Fibroblast of lung (primary cell): ENCODE measurements around the gene CPT1C. TPM values are rescaled to one million over a fixed set of nuclear protein-coding genes. Genes with fewer than 3 reads are reported as not detected.

Source experiments
- DNase-seq, 2 donors: peaks; one replicate each; pipeline versions ENCODE4 v3.0.0 to v3.0.0-alpha.2; 2010; ENCODE audit warnings: low read depth in 2 of 2
- H2AFZ ChIP-seq: 2 replicates; pipeline ENCODE4 v1.5.1; 2012; ENCODE audit warnings: low read length, control low read depth, inconsistent platforms
- H3K27ac ChIP-seq: 2 replicates; pipeline ENCODE4 v1.5.1; 2011; ENCODE audit warnings: low read length, control low read depth; ENCODE audit not compliant: insufficient read depth
- H3K27me3 ChIP-seq: 2 replicates; pipeline ENCODE4 v1.5.1; 2011; ENCODE audit warnings: mild to moderate bottlenecking, low read length; ENCODE audit not compliant: control insufficient read depth, insufficient read depth
- H3K36me3 ChIP-seq: 2 replicates; pipeline ENCODE4 v1.5.1; 2011; ENCODE audit warnings: low read length; ENCODE audit not compliant: control insufficient read depth, insufficient read depth
- H3K4me1 ChIP-seq: 2 replicates; pipeline ENCODE4 v1.5.1; 2011; ENCODE audit warnings: low read length; ENCODE audit not compliant: control insufficient read depth, insufficient read depth; ENCODE audit errors: extremely low read depth
- H3K4me2 ChIP-seq: 2 replicates; pipeline ENCODE4 v1.5.1; 2011; ENCODE audit warnings: low read length, control low read depth; ENCODE audit not compliant: insufficient read depth; ENCODE audit errors: extremely low read depth
- H3K4me3 ChIP-seq, 4 experiments: fragments of 200-600 bp in 1 of 4; sonication (generic) in 1 of 4; replicated peaks in 1 of 4; 2 replicates each; pipeline ENCODE4 v1.5.1; 2011 to 2016; ENCODE audit warnings: low read length in 4 of 4, low read depth in 3 of 4, mild to moderate bottlenecking in 3 of 4, control low read depth in 2 of 4, inconsistent platforms in 1 of 4, mixed read lengths in 1 of 4; ENCODE audit not compliant: insufficient read depth in 1 of 4; ENCODE audit errors: control extremely low read depth in 1 of 4
- H3K79me2 ChIP-seq: 2 replicates; pipeline ENCODE4 v1.5.1; 2012; ENCODE audit warnings: mild to moderate bottlenecking, low read length, inconsistent platforms; ENCODE audit not compliant: control insufficient read depth, insufficient read depth
- H3K9ac ChIP-seq: 2 replicates; pipeline ENCODE4 v1.5.1; 2011; ENCODE audit warnings: mild to moderate bottlenecking, low read length, control low read depth; ENCODE audit not compliant: insufficient read depth
- H3K9me3 ChIP-seq: 2 replicates; pipeline ENCODE4 v1.5.1; 2012; ENCODE audit warnings: low read depth, low read length; ENCODE audit not compliant: control insufficient read depth, insufficient read depth
- H4K20me1 ChIP-seq: 2 replicates; pipeline ENCODE4 v1.5.1; 2011; ENCODE audit warnings: low read length; ENCODE audit not compliant: control insufficient read depth, insufficient read depth; ENCODE audit errors: extremely low read depth
- CTCF ChIP-seq, 2 donors: IDR thresholded peaks in 1 of 2; conservative IDR thresholded peaks in 1 of 2; 1 replicate in 1 of 2; 2 replicates in 1 of 2; pipeline ENCODE4 v1.5.1; 2011 to 2012; ENCODE audit warnings: low read length in 2 of 2, control low read depth in 1 of 2, inconsistent platforms in 1 of 2, low read depth in 1 of 2, mild to moderate bottlenecking in 1 of 2
- EZH2 ChIP-seq: IDR thresholded peaks from 2 replicates; pipeline ENCODE4 v1.5.1; 2012; ENCODE audit warnings: low read length, control low read depth, mild to moderate bottlenecking; ENCODE audit errors: missing control alignments
- polyA plus RNA-seq, 2 donors: library from polyadenylated mRNA; depleted of rRNA in 1 of 2; stranded (reverse) in 1 of 2; unstranded in 1 of 2; fragments of >200 nt; gene quantifications; 2 replicates each; pipeline ENCODE4 v1.2.1, GENCODE V29; 2011 to 2012; ENCODE audit warnings: missing spikeins in 1 of 2
- total RNA-seq: library from RNA; depleted of rRNA; stranded (reverse); fragments of >200 nt; gene quantifications from 2 replicates; pipeline ENCODE4 v1.2.1, GENCODE V29; 2014

The CPT1C gene
- total and polyA plus RNA-seq, 2 donors (not counting 1 experiment from before 2014, with no cell fraction given): 20.0 to 31.2 TPM

GRCh38 chr19:49690079-49690655 lies 749 bp upstream of the CPT1C start:
- peak overlapping the region; percentile 43 to 69 (median 64) for H3K4me3 ChIP-seq
- peak overlapping the region; percentile 61 for H2AFZ ChIP-seq
- peaks cover 11% of the 10 kb centered on the region for H3K36me3 ChIP-seq
- DNase-seq: no peak
- no peak for TF ChIP-seq EZH2
- no peak for TF ChIP-seq CTCF (conservative IDR thresholded peaks at IDR 0.05 in 1 of 2, IDR thresholded peaks at IDR 0.05 in 1 of 2; ENCODE audit: low read depth in 1 of 2, low read length in 2 of 2)
- H3K27me3 ChIP-seq: no peaks in the 10 kb centered on the region
- H3K4me2 ChIP-seq: peak overlapping the region; percentile 100
- peak overlapping the region; percentile 61 for H3K27ac ChIP-seq
- H3K79me2 ChIP-seq: no peaks in the 10 kb centered on the region
- H4K20me1 ChIP-seq: no peaks in the 10 kb centered on the region
- no peak overlapping the region for H3K9ac ChIP-seq
- peaks cover 5% of the 10 kb centered on the region for H3K4me1 ChIP-seq
- H3K9me3 ChIP-seq: no peaks in the 10 kb centered on the region

- peaks cover 5% of the 10 kb centered on the region for H3K4me1 ChIP-seq
- H3K27me3 ChIP-seq: no peaks in the 10 kb centered on the region
- no peak for TF ChIP-seq CTCF (conservative IDR thresholded peaks at IDR 0.05 in 1 of 2, IDR thresholded peaks at IDR 0.05 in 1 of 2; ENCODE audit: low read depth in 1 of 2, low read length in 2 of 2)
- TF ChIP-seq EZH2: no peak
- H3K4me3 ChIP-seq: peak overlapping the region; percentile 43 to 69 (median 64)
- H3K9me3 ChIP-seq: no peaks in the 10 kb centered on the region
- H3K27ac ChIP-seq: no peak overlapping the region
- DNase-seq: peak; percentile 66 to 73
- H3K79me2 ChIP-seq: no peaks in the 10 kb centered on the region
- no peaks in the 10 kb centered on the region for H4K20me1 ChIP-seq
- peak overlapping the region; percentile 100 for H3K4me2 ChIP-seq
- no peak overlapping the region for H3K9ac ChIP-seq
- peak overlapping the region; percentile 77 for H2AFZ ChIP-seq
- peaks cover 3% of the 10 kb centered on the region for H3K36me3 ChIP-seq
Observed at GRCh38 chr19:49691243-49692146, 579 bp downstream of the CPT1C start.

- H3K9ac ChIP-seq: no peak overlapping the region
- peaks cover 2% of the 10 kb centered on the region for H3K36me3 ChIP-seq
- no peaks in the 10 kb centered on the region for H4K20me1 ChIP-seq
- TF ChIP-seq EZH2 (no peak), CTCF (conservative IDR thresholded peaks at IDR 0.05 in 1 of 2, IDR thresholded peaks at IDR 0.05 in 1 of 2; ENCODE audit: low read depth in 1 of 2, low read length in 2 of 2) (no peak)
- H3K4me1 ChIP-seq: peaks cover 5% of the 10 kb centered on the region
- no peaks in the 10 kb centered on the region for H3K27me3 ChIP-seq
- H3K4me3 ChIP-seq: peak overlapping the region in 1 of 4 experiments; percentile 64
- no peak overlapping the region for H3K4me2 ChIP-seq
- H3K79me2 ChIP-seq: no peaks in the 10 kb centered on the region
- no peak overlapping the region for H3K27ac ChIP-seq
- H3K9me3 ChIP-seq: no peaks in the 10 kb centered on the region
- DNase-seq: no peak
- no peak overlapping the region for H2AFZ ChIP-seq
Observed at GRCh38 chr19:49692147-49692506, 1.2 kb downstream of the CPT1C start.
